Measurements from ENCODE around the gene ATRX. TPM values are rescaled to one million over a fixed set of nuclear protein-coding genes. Genes with fewer than 3 reads are reported as not detected.

The ATRX gene
- total RNA-seq, 1 experiment from 2014 or later, result 61.3 TPM

DNA sequence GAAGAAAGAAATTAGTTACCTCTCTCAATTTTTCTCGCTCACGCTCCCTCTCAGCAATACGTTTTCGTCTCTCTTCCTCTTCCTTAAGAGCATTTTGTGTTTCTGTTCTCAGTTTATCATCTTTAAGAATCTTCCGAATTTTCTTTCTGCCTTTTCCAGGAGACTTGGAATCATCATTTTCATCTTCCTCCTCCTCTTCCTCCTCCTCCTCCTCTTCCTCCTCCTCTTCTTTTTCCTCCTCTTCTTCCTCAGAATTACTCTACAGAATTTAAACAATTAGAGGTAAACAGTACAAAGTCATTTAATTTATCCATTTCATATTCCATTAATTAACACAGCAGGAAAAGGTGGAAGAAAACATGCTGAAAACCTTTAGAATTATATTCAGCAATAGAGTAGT is 133.9 kb downstream of the ATRX start:
- Histone ChIP-seq H3K9me2 (ENCODE audit: insufficient read depth) (no peaks in the 10 kb centered on the region), H3K9ac (ENCODE audit: low read length) (no peak overlapping the region), H3K4me3 (replicated peaks in 1 of 2; ENCODE audit: low read depth in 1 of 2, low read length in 2 of 2) (no peak overlapping the region), H3K27me3 (ENCODE audit: insufficient read depth, low read length) (no peaks in the 10 kb centered on the region), H4K20me1 (ENCODE audit: insufficient read depth) (no peaks in the 10 kb centered on the region), H3K4me2 (ENCODE audit: low read length) (no peak overlapping the region), H3K9me3 (ENCODE audit: control insufficient read depth in 1 of 2, insufficient read depth in 1 of 2, low read depth in 1 of 2, low read length in 2 of 2) (no peaks in the 10 kb centered on the region), H3K4me1 (ENCODE audit: control insufficient read depth in 1 of 2, insufficient read depth in 2 of 2, low read length in 2 of 2) (no peaks in the 10 kb centered on the region), H2AFZ (ENCODE audit: low read depth, low read length, poor library complexity, severe bottlenecking) (no peak overlapping the region), H3K36me3 (ENCODE audit: control insufficient read depth in 1 of 2, insufficient read depth in 2 of 2, low read length in 2 of 2) (peaks cover 0 to 5% of the 10 kb centered on the region in 2 experiments; a peak in 1 of 4 replicates), H3K79me2 (ENCODE audit: insufficient read depth, low read length) (no peaks in the 10 kb centered on the region), H3K27ac (ENCODE audit: low read depth, low read length) (no peak overlapping the region)
- no TSS peak for BruUV-seq (replicated peaks)
- POLR2A ChIA-PET, result no interaction called here
- CTCF ChIA-PET, result no interaction called here
- TF ChIP-seq, protein P1, sequence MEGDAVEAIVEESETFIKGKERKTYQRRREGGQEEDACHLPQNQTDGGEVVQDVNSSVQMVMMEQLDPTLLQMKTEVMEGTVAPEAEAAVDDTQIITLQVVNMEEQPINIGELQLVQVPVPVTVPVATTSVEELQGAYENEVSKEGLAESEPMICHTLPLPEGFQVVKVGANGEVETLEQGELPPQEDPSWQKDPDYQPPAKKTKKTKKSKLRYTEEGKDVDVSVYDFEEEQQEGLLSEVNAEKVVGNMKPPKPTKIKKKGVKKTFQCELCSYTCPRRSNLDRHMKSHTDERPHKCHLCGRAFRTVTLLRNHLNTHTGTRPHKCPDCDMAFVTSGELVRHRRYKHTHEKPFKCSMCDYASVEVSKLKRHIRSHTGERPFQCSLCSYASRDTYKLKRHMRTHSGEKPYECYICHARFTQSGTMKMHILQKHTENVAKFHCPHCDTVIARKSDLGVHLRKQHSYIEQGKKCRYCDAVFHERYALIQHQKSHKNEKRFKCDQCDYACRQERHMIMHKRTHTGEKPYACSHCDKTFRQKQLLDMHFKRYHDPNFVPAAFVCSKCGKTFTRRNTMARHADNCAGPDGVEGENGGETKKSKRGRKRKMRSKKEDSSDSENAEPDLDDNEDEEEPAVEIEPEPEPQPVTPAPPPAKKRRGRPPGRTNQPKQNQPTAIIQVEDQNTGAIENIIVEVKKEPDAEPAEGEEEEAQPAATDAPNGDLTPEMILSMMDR (IDR thresholded peaks at IDR 0.05 in 2 of 3, conservative IDR thresholded peaks at IDR 0.05 in 1 of 3; ENCODE audit: borderline replicate concordance in 1 of 3, insufficient read depth in 1 of 3, low read depth in 2 of 3, low read length in 2 of 3), result no peak
- no peak for TF ChIP-seq POLR2A (IDR thresholded peaks at IDR 0.05; ENCODE audit: borderline replicate concordance, extremely low read depth, insufficient read depth, insufficient read length)
- TF ChIP-seq, protein P2, sequence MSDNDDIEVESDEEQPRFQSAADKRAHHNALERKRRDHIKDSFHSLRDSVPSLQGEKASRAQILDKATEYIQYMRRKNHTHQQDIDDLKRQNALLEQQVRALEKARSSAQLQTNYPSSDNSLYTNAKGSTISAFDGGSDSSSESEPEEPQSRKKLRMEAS (IDR thresholded peaks at IDR 0.05), result no peak
- RAD21 ChIA-PET (ENCODE audit: low non-redundant PET in 1 of 2, low total read pairs in 2 of 2, uncharacterized antibody in 2 of 2, unreplicated experiment in 2 of 2), result no interaction called here
- ATAC-seq (no peak), DNase-seq (ENCODE audit: low read depth, low spot score) (no peak)
- intact Hi-C loops (cut with micrococcal nuclease), result no loop called here

DNA sequence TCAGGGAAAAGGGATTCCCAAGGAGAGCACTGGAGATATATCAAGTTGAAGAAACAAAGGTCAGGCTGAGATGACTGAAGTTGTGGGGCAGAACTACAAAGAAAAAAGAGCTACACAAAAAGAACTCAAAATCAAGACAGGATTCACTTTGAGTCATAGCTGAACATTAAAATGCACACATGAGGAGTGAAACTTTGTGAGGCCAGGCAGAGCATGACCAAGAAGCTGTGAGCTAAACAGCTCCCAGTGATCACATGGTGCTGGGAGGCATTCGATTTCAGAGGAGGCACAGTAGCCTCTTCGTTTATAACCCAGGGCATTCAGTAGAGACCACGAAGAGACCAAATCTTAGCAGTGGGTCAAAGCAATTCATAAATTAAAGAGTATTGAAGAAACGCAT is 145.3 kb downstream of the ATRX start:
- Histone ChIP-seq H3K36me3 (ENCODE audit: control insufficient read depth in 1 of 2, insufficient read depth in 2 of 2, low read length in 2 of 2) (peaks cover 0 to 6% of the 10 kb centered on the region in 2 experiments; a peak in 1 of 4 replicates), H3K9me2 (ENCODE audit: insufficient read depth) (no peaks in the 10 kb centered on the region), H3K9ac (ENCODE audit: low read length) (no peak overlapping the region), H3K4me1 (ENCODE audit: control insufficient read depth in 1 of 2, insufficient read depth in 2 of 2, low read length in 2 of 2) (no peaks in the 10 kb centered on the region), H3K27ac (ENCODE audit: low read depth, low read length) (no peak overlapping the region), H3K79me2 (ENCODE audit: insufficient read depth, low read length) (no peaks in the 10 kb centered on the region), H3K27me3 (ENCODE audit: insufficient read depth, low read length) (no peaks in the 10 kb centered on the region), H4K20me1 (ENCODE audit: insufficient read depth) (no peaks in the 10 kb centered on the region), H3K9me3 (ENCODE audit: control insufficient read depth in 1 of 2, insufficient read depth in 1 of 2, low read depth in 1 of 2, low read length in 2 of 2) (no peaks in the 10 kb centered on the region), H2AFZ (ENCODE audit: low read depth, low read length, poor library complexity, severe bottlenecking) (no peak overlapping the region), H3K4me3 (replicated peaks in 1 of 2; ENCODE audit: low read depth in 1 of 2, low read length in 2 of 2) (no peak overlapping the region), H3K4me2 (ENCODE audit: low read length) (no peak overlapping the region)
- ChIA-PET RAD21 (ENCODE audit: low non-redundant PET in 1 of 2, low total read pairs in 2 of 2, uncharacterized antibody in 2 of 2, unreplicated experiment in 2 of 2) (interaction anchor here in 1 of 2 experiments (0.6 kb wide), 1 partner anchor 389 kb away, joined by 11 read pairs; no protein-coding TSS in a partner anchor), POLR2A (no interaction called here), CTCF (no interaction called here)
- BruUV-seq (replicated peaks), result no TSS peak
- no peak for ATAC-seq
- DNase-seq (ENCODE audit: low read depth, low spot score), result no peak
- intact Hi-C loops (cut with micrococcal nuclease), result no loop called here
- TF ChIP-seq SIN3A (IDR thresholded peaks at IDR 0.05; ENCODE audit: low read depth), result no peak
- TF ChIP-seq EZH2phosphoT487 (IDR thresholded peaks at IDR 0.05; ENCODE audit: borderline replicate concordance), result no peak
- TF ChIP-seq SP1 (IDR thresholded peaks at IDR 0.05; ENCODE audit: low read depth), result no peak
- TF ChIP-seq POLR2AphosphoS5 (IDR thresholded peaks at IDR 0.05; ENCODE audit: low read depth, low read length), result no peak
- no peak for TF ChIP-seq POLR2A (IDR thresholded peaks at IDR 0.05; ENCODE audit: borderline replicate concordance, extremely low read depth, insufficient read depth, insufficient read length)
- TF ChIP-seq, protein P3, sequence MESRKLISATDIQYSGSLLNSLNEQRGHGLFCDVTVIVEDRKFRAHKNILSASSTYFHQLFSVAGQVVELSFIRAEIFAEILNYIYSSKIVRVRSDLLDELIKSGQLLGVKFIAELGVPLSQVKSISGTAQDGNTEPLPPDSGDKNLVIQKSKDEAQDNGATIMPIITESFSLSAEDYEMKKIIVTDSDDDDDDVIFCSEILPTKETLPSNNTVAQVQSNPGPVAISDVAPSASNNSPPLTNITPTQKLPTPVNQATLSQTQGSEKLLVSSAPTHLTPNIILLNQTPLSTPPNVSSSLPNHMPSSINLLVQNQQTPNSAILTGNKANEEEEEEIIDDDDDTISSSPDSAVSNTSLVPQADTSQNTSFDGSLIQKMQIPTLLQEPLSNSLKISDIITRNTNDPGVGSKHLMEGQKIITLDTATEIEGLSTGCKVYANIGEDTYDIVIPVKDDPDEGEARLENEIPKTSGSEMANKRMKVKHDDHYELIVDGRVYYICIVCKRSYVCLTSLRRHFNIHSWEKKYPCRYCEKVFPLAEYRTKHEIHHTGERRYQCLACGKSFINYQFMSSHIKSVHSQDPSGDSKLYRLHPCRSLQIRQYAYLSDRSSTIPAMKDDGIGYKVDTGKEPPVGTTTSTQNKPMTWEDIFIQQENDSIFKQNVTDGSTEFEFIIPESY (IDR thresholded peaks at IDR 0.05; ENCODE audit: extremely low read depth, insufficient replicate concordance, low read length), result no peak
- TF ChIP-seq, protein P2 (IDR thresholded peaks at IDR 0.05), result no peak
- no peak for TF ChIP-seq CEBPB (IDR thresholded peaks at IDR 0.05; ENCODE audit: low read depth)
- no peak for TF ChIP-seq TCF7L2 (IDR thresholded peaks at IDR 0.05; ENCODE audit: borderline replicate concordance, extremely low read depth, insufficient read depth, insufficient read length)
- TF ChIP-seq, protein P4, sequence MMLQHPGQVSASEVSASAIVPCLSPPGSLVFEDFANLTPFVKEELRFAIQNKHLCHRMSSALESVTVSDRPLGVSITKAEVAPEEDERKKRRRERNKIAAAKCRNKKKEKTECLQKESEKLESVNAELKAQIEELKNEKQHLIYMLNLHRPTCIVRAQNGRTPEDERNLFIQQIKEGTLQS (IDR thresholded peaks at IDR 0.05), result no peak
